ENCODE results near the gene SPTBN1.

- no peak for TF ChIP-seq CTCF (conservative IDR thresholded peaks at IDR 0.05; ENCODE audit: low read length)
- no peak for TF ChIP-seq EZH2phosphoT487 (IDR thresholded peaks at IDR 0.05; ENCODE audit: borderline replicate concordance)
Measured at GRCh38 chr2:54477896-54478295, 21.8 kb downstream of the SPTBN1 start.
